Amygdala (tissue), 56 donors: ENCODE results near the gene RAB36.

ENCODE experiments used
- DNase-seq, 56 donors: peaks; one replicate each; lab custom pipeline; 2025; lab: John Stamatoyannopoulos, UW

Gene RAB36

DNA sequence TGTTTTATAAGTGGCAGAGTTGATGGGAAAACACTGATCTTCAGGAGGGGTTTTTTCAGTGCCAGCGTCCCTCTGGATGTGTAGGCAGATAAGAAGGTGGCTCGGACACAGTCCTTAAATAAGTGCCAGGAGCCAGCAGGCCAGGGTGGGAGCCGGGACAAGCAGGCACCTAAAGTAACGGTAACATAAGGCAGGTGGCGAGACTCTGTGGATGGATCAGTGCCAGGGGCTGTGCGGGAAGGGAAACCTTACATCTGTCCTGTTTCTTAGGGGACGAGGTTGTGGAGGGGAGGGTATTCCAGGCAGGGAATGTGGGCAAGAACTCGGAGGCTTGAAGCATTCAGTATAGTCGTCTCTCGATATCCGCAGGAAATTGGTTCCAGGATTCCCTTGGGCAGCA is 50.9 kb downstream of the RAB36 start:
- no peak for DNase-seq

DNA sequence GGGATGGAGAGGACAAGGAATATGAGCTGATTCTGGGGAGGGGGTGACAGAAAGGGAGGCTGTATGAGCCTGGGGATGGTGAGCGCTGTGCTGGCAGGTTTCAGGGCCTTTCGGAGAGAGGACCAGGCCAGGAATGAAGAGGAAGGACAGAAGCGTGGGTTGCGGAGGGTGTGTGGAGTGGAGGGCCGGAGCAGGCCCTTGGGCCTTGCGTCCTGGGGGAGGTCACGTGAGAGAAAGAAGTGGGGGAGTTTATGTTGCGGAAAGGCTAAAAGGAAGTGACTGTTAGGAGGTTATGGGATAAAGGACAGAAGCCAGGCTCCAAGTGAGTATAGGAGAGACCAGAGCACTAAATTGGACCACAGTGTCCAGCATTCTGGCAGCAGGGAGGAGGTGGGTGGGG is 52.6 kb downstream of the RAB36 start:
- no peak for DNase-seq

DNA sequence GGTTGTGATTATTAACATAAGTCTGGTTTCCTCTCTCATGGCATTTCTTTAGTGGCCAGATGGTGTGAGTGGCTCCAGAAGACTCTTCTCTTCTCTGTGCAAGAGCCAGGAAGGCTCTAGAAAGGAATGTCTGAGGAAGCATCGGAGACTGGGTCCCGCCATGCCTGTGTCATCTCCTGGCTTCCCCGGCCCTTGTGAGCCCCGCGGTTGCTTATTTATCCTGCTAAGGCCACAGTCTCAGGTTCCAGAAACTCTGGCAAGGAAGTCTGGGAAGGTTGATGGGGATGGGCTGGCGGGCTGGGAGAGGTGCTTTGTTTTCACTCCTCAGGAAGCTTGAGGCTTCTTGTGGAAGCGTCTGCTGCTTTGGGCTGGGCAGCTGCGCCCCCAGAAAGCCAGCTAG is 53.9 kb downstream of the RAB36 start:
- DNase-seq: no peak

DNA sequence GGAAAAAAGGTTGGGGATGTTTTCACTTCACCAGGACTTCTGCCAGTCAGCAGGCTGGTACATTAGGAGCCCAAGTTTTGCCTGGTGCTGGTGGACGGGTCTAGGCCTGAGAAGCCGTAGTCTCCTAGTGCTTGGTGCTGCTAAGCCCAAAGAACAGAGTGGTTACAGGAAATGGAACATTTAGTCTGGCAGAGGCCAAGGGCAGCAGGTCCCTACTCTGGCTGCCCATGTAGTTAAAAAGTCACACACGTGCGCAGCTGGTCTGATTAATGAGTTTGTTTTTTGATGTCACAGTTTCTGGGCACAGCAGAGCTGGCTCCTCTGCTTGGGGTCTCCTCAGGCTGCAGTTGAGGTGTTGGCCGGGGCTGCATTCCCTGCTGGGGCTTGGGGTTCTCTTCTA is 55.6 kb downstream of the RAB36 start:
- DNase-seq: no peak

DNA sequence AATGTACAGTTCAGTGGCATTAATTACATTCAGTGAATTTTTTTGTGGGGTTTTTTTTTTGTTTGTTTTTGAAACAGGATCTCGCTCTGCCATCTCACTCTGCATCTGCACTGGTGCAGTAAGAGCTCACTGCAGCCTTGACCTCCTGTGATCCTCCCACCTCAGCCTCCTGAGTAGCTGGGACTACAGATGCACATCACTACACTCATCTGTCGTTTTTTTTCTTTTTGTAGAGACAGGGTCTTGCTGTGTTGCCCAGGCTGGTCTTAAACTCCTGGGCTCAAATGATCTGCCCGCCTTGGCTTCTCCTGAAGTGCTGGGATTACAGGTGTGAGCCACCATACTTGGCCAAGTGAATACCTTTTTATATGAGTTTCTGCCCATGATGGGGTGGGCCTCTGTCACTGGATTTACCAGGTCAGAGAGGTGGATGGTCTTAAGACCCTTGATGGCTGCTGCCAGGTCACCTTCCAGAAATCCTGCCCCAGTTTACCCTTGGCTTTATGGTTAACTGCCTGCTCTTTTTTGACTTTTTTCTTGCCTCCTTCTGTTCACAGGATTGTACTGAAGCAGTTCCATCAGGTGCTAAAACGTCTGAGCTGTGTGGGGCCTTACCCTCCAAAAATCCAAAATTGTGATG is 57.7 kb downstream of the RAB36 start:
- no peak for DNase-seq

DNA sequence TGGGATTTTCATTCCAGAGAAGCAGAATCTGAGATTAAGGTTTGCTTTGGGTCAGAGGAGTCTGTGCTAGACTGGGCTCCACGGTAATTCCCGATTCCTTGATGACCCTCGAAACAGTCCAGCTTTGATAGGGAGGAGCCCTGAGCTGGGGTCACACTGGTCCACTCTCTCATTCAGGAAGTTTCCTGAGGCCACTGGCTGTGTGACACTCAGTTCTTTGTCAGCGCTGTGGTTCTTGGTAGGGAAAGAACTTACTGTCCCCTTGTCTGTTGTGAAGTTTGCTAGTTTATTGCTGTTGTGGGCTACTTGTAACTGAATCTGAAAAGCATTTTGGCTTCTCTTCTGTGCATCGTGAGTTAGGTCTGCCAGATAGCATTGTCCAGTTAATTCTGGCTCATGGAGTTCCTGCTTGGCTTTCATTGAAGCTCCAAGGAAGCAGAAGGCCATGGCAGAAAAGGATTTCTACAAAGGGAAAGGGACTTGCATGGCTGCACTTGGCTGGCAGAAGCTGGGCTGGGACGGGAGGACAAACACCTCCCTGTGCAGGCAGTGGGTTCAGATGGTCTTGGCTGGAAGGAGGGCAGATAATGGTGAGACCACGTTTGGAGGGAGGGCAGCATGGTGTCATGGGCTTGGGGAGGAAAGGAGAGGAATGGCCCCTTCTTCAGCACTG is 58.3 kb downstream of the RAB36 start:
- peak in 12 of 56 donors; percentile 26 to 64 (median 50) for DNase-seq

DNA sequence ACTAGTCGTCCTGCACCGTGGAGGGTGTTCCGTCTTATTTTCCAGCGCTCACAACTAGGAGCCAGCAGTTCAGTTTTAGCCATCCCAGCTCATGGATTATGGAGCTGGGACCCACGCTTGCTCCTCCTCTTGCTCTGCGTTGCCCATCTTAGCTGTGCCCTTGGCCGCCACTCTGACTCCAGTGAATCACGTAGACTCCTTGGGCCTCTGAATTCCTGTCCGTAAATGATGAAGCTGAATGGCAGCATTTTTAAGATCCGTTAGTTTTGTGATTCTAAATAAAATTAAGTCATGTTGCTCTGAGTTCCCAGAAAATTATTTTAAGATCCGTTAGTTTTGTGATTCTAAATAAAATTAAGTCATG is 58.8 kb downstream of the RAB36 start:
- DNase-seq: peak in 1 of 56 donors; percentile 63

DNA sequence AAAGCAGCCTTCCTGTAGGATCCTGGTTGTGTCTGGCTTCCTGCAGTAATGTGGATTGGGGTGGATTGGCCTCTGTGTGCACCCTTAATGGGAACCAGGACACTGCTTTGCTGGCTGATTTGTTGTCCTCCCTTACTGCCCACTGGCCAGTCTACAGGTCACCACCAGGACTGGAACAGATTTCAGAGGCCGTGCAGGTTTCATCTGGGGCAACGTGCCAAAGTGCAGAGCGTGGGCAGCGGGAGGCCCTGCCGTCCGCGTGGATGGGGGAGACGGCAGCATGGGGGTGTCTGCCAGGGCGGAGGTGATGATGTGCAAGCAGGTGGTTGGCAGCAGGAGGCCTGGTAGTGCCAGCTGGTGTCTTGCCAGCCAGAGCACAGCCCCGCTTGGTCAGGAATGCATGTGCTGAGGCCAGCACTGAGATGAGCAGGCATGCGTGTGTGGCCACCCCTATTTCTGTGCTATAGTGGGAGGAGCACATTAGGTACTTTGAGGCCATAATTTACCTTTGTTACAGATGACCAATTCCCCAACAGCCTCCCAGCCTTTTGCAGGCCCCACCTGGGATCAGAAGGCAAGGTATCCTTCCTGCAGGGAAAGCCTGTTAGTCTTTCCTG is 59.4 kb downstream of the RAB36 start:
- peak in 13 of 56 donors; percentile 10 to 68 (median 38) for DNase-seq

DNA sequence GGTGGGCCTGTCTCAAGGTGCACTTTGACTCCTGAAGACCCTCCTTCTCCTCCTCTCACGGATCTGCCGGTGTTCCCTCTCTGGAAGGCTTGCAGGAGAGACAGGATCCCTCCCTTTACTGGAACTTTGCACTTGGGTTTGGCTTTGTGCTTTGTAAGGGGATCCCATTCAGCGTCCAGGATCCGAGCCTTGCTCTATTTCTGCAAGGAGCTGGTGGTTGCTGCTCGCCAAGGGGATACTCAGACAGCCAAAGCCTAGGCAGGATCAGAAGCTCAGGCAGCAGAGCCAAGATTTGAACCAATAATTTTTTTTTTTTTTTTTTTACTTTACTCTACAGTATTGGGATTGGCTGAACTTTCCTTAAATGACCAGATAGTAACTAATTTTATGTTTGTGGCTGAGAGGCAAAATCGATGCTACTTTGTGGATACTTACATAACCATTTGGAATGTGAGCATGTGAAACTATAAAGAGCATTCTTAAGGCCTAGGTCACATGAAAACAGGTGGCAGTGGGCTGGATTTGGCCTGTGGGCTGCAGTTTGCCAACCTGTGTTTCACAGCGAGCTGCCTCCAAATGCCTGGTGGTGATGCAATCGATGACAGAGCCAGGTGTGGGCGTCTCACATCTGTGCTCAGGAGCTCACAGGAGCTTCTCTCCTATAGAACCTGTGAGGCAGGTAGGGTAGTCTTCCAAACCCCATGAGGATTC is 60.2 kb downstream of the RAB36 start:
- DNase-seq: peak in 4 of 56 donors; percentile 20 to 41 (median 28)

DNA sequence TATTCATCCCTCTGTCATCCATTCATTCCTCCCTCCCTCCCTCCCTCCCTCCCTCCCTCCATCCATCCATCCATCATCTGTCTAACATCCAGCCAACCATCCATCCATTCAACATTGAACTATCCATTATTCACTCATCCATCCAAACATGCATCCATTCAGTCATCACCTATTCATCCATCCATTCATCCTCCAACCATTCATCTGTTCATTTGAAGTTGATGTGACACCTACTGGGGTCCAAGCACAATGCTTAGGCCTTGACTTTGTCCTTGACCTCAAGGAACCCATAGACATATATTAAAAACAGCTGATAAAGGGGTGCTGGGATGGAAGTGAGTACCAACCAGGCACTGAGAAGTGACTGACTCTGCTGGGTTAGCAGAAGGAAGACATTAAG is 61.6 kb downstream of the RAB36 start:
- no peak for DNase-seq

DNA sequence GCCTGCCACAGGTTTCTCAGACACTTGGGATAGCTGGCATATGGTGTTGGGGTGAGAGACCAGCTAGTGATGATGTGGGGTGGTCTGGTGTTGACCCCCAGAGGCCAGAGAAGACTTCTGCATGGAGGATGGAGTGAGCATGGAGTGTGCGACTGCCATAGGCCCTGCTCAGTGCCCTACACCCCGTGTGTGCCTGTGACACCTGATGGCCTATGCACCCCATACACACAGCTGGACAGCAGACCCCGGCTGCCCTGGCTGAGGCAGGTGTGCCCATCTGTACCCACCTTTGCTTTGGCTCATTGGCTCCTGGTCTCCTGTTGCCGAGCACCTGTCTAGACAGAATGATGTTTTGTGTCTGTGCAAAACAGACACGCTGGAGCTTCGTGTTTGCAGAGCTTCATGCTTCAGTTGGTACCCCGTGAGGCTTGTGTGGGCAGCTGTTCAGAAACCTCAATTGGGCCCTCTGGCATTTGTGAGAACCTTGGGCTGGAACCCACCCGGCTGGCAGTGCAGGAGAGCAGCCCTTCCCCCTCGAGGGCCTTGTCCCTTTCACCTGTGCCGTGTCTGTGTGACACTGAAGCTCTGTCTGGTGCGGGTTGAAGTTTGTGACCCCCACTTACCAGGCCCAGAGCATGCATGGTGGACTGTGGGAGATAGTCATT is 62.6 kb downstream of the RAB36 start:
- no peak for DNase-seq

DNA sequence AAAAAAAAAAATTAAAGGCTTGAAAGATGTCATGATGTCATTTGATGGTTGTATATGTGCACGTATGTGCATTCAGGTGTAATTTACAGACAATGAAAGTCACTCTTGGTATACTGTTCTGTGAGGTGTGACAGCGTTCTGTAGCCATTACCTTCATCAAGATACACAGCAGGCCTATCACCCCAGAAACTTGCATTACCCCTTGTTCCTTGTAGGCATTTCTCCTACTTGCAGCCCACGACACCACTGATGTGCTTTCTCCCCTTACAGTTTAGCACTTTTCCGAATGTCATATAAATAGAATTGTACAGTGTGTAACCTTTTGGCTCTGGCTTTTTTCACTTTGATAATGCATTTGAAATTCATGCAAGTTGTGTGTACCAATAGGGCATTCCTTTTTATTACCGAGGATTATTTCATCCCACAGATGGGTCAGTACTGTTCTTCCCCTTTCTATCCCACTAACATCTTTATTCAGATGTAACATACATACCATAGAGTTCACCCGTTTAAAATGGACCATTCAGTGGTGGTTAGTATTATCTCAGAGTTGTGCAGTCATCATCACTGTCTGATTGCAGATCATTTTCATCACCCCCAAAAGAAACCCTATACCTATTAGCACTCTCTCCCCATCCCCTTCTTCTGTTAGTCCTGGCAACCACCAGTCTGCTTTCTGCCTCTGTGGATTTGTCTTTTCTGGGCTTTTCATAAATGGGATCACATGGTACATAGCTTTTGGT is 65.3 kb downstream of the RAB36 start:
- no peak for DNase-seq

DNA sequence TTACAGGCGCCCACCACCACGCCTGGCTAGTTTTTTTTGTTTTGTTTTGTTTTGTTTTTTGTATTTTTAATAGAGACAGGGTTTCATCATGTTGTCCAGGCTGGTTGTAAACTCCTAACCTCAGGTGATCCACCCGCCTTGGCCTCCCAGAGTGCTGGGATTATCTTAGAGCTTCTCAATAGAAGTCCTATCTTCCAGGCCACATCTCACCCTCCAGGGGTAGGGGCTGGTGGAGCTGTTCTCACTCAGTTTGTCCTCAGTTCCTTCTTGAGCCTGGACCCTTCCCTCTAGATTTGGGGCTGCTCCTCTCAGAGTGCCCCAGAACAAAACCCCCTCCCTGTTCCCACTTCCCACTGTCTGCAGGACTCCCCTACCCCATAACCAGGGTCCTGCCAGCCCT is 66.3 kb downstream of the RAB36 start:
- no peak for DNase-seq

DNA sequence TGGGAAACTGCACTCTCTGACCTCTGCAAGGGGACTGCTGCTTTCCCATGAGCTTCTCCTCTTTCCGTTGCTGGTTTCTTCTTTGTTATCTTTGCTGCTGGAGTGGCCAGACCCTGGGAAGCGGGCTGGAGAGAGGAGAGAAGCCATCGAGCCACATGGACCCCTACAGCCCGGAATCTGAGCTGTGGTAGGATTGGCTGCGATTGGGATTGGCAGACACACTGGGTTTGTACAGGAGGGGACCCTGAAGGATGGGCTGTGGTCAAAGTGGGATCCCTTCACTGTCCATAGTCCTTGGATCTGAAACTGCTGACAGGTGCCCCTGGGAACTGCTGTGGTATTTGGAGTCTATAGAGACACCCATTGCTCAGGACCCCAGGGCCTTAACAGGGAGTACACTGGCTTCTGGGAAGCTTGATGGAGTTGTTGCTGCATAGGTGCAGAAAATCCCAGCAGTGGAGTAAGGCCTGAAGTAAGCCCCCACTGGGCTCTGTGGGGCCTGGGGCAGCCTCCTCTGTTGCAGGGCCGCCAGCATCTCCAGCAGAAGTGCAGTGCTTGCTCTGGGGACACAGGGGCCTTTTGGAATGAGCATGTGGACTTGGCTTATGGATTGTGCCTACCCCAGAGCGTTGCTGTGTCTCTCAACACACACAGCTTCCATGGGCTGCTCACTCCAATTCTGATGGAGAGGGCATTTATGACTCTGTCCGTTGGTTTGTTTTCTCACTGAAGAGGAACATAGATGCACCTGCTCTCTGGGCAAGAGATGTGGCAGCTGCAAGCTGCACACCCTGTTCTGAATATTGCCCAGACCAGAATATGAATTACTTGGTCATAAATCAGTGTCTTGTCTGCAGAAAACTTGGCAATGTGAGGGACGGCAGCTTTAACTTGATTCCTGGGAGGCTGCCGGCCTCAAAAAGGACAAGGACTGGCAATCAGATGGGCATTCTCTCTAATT is 67.1 kb downstream of the RAB36 start:
- DNase-seq: peak in 5 of 56 donors; percentile 32 to 59 (median 37)

DNA sequence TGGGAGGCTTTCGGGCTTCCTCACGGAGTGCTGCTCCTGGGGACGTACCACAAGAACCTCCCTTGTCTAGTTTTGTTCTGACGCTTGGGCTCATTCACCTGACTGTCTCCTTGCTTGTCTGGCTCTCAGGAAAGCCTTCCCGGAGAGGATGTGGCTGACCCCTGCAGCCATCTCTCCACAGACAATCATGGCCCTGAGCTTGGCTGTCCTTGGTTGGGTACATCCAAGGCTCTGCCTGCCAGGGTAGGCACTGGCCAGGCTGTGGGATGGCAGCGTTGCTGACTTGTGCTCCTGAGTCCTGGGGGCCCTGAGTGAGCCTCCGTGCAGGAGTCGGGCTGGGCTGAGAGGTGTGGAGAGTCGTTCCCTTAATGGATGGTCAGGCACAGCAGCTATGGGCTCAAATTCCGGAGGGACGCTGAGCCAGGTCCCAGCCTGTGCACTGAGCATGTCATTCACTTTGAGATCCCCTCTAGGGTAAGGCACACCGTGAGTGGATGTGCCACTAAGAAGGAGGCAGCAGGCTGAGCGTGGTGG is 67.8 kb downstream of the RAB36 start:
- no peak for DNase-seq

DNA sequence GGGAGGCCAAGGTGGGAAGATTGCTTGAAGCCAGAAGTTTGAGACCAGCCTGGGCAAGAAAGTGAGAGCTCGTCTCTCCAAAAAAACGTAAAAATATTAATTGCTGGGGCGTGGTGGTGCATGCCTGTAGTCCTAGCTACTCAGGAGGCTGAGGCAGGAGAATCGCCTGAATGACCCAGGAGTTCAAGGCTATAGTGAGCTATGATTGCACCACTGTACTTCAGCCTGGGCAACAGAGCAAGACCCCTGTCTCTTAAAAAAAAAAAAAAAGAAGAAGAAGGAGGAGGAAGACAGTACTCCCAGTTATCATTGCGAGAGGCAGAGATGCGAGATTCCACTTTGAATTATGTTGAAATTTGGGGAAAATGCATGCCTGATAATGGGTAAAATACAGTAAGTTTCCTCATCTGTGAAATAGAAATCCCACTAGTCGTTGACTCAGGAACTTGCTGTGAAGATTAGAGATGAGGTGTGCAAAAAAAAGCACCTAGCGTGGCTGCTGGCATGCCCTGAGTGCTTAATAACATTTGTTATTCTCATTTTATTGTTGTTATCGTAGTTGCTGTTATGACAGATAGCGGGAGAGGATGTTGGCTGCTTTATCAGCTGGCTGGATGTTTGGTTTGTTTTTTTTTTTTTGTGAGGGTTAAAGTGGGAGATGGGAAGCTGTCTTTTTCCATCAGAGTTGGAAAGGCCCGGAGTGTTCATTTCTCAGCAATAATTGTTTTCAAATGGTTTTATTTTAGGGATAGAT is 68.5 kb downstream of the RAB36 start:
- DNase-seq: no peak
